HFF-Myc (cell line): ENCODE measurements around the gene DVL3.

Experiments
- DNase-seq: peaks from one replicate; pipeline ENCODE4 v3.0.0-alpha.2; 2011; ENCODE audit warnings: low read depth; ENCODE audit errors: extremely low read depth
- H3K4me3 ChIP-seq: replicated peaks from 2 replicates; pipeline ENCODE4 v1.5.1; 2011; ENCODE audit warnings: low read depth, mild to moderate bottlenecking, control low read depth, low read length
- CTCF ChIP-seq: IDR thresholded peaks from 2 replicates; pipeline ENCODE4 v1.5.1; 2012; ENCODE audit warnings: mild to moderate bottlenecking, low read depth, low read length, control low read depth; ENCODE audit errors: missing control alignments

DVL3 gene

GRCh38 chr3:184164648-184165330 lies 9.6 kb downstream of the DVL3 start:
- TF ChIP-seq CTCF: no peak
- no peak for DNase-seq

GRCh38 chr3:184165543-184165942 lies 10.4 kb downstream of the DVL3 start:
- H3K4me3 ChIP-seq: no peak overlapping the region
- no peak for TF ChIP-seq CTCF
- DNase-seq: no peak

More at GRCh38 chr3:184164648-184165330, 9.6 kb downstream of the DVL3 start:
- no peak overlapping the region for H3K4me3 ChIP-seq

- no peak for TF ChIP-seq CTCF
- H3K4me3 ChIP-seq: no peak overlapping the region
- DNase-seq: no peak
These were observed 11.5 kb downstream of the DVL3 start for GRCh38 chr3:184166671-184167070.

- no peak overlapping the region for H3K4me3 ChIP-seq
- no peak for TF ChIP-seq CTCF
- DNase-seq: no peak
These were observed 12.6 kb downstream of the DVL3 start for GRCh38 chr3:184167786-184168185.

GRCh38 chr3:184168363-184169120 lies 13.4 kb downstream of the DVL3 start:
- TF ChIP-seq CTCF: no peak
- no peak for DNase-seq
- H3K4me3 ChIP-seq: no peak overlapping the region

GRCh38 chr3:184169896-184170875 lies 15.0 kb downstream of the DVL3 start:
- DNase-seq: no peak
- no peak for TF ChIP-seq CTCF
- H3K4me3 ChIP-seq: no peak overlapping the region
